HG03060 (cell line): ENCODE data around the gene RC3H1.
"Not testable (repeated sequence)": the region's sequence is repeated elsewhere in the genome, so short reads cannot be mapped to it uniquely, and the experiment has no call there.

Experiments
- ATAC-seq: cut with Tn5 transposase; IDR thresholded peaks from one replicate; pipeline ENCODE4 v1.9.1; 2021; ENCODE audit warnings: low read depth, moderate number of reproducible peaks; ENCODE audit not compliant: unreplicated experiment

RC3H1 gene

GRCh38 chr1:173960625-173961024 is 61.5 kb downstream of the RC3H1 start:
- ATAC-seq: no peak

- ATAC-seq: no peak
Measured at GRCh38 chr1:173954179-173954578, 68.0 kb downstream of the RC3H1 start.

- no peak for ATAC-seq
Measured at GRCh38 chr1:173948594-173948993, 73.6 kb downstream of the RC3H1 start.

- no peak for ATAC-seq
Measured at GRCh38 chr1:173946380-173946921, 75.7 kb downstream of the RC3H1 start.

- ATAC-seq: no peak
Measured at GRCh38 chr1:173937062-173937461, 85.1 kb downstream of the RC3H1 start.

- ATAC-seq: no peak
Measured at GRCh38 chr1:173934440-173934839, 87.7 kb downstream of the RC3H1 start.

- not testable (repeated sequence) for ATAC-seq
Measured at GRCh38 chr1:173930541-173930940, 91.6 kb downstream of the RC3H1 start.

GRCh38 chr1:173925306-173926242 is 96.6 kb downstream of the RC3H1 start:
- no peak for ATAC-seq

- no peak for ATAC-seq
Measured at GRCh38 chr1:173920861-173921260, 101.3 kb downstream of the RC3H1 start.

GRCh38 chr1:173917635-173918493 is 104.3 kb downstream of the RC3H1 start:
- ATAC-seq: no peak

GRCh38 chr1:173917149-173917548 is 105.0 kb downstream of the RC3H1 start, which contains the start of gene SERPINC1:
TSS of gene SERPINC1 (minus strand) at chr1:173917327. CDS start at chr1:173917259, 68 bp downstream.
- ATAC-seq: no peak

GRCh38 chr1:173916667-173917066 is 105.5 kb downstream of the RC3H1 start:
- ATAC-seq: no peak

- no peak for ATAC-seq
Measured at GRCh38 chr1:173915596-173915995, 106.6 kb downstream of the RC3H1 start.

GRCh38 chr1:173914366-173914871 is 107.7 kb downstream of the RC3H1 start:
- no peak for ATAC-seq

- ATAC-seq: no peak
Measured at GRCh38 chr1:173913111-173913510, 109.0 kb downstream of the RC3H1 start.

- ATAC-seq: no peak
Measured at GRCh38 chr1:173903827-173904531, 118.2 kb downstream of the RC3H1 start.

- ATAC-seq: no peak
Measured at GRCh38 chr1:173900992-173901391, 121.2 kb downstream of the RC3H1 start.

- no peak for ATAC-seq
Measured at GRCh38 chr1:173900427-173900826, 121.7 kb downstream of the RC3H1 start.

- ATAC-seq: no peak
Measured at GRCh38 chr1:173894189-173894588, 128.0 kb downstream of the RC3H1 start.

- no peak for ATAC-seq
Measured at GRCh38 chr1:173893611-173894010, 128.5 kb downstream of the RC3H1 start.
